ENCODE measurements around the gene LRP2. TPM values are rescaled to one million over a fixed set of nuclear protein-coding genes. Genes with fewer than 3 reads are reported as not detected.

The LRP2 gene
- total and polyA plus RNA-seq, 2 experiments from 2014 or later, result 0.68 to 2.7 TPM

- Histone ChIP-seq H3K79me2 (replicated peaks; ENCODE audit: insufficient read depth) (no peaks in the 10 kb centered on the region), H3K4me1 (ENCODE audit: insufficient read depth) (no peaks in the 10 kb centered on the region), H2AFZ (no peak overlapping the region), H3K27me3 (ENCODE audit: insufficient read depth) (no peaks in the 10 kb centered on the region), H3K27ac (ENCODE audit: low read depth) (no peak overlapping the region), H4K20me1 (replicated peaks; ENCODE audit: insufficient read depth) (no peaks in the 10 kb centered on the region), H3K4me2 (no peak overlapping the region), H3F3A (replicated peaks; ENCODE audit: low read depth) (no peaks in the 10 kb centered on the region), H3K36me3 (ENCODE audit: insufficient read depth) (no peaks in the 10 kb centered on the region), H3K4me3 (no peak overlapping the region), H3K9me2 (ENCODE audit: insufficient read depth) (peaks cover 4% of the 10 kb centered on the region; the same call in 1 of the 2 replicates)
- DNase-seq (ENCODE audit: low spot score) (no peak), ATAC-seq (no peak)
- Mint-ChIP-seq H3K4me1 (no peaks in the 10 kb centered on the region), H3K4me3 (no peak overlapping the region), H3K9me3 (no peaks in the 10 kb centered on the region), H3K36me3 (ENCODE audit: low read depth) (no peaks in the 10 kb centered on the region), H3K27me3 (ENCODE audit: insufficient read depth, low read depth, poor library complexity) (no peaks in the 10 kb centered on the region), H3K27ac (no peak overlapping the region)
- TF ChIP-seq, protein P1, sequence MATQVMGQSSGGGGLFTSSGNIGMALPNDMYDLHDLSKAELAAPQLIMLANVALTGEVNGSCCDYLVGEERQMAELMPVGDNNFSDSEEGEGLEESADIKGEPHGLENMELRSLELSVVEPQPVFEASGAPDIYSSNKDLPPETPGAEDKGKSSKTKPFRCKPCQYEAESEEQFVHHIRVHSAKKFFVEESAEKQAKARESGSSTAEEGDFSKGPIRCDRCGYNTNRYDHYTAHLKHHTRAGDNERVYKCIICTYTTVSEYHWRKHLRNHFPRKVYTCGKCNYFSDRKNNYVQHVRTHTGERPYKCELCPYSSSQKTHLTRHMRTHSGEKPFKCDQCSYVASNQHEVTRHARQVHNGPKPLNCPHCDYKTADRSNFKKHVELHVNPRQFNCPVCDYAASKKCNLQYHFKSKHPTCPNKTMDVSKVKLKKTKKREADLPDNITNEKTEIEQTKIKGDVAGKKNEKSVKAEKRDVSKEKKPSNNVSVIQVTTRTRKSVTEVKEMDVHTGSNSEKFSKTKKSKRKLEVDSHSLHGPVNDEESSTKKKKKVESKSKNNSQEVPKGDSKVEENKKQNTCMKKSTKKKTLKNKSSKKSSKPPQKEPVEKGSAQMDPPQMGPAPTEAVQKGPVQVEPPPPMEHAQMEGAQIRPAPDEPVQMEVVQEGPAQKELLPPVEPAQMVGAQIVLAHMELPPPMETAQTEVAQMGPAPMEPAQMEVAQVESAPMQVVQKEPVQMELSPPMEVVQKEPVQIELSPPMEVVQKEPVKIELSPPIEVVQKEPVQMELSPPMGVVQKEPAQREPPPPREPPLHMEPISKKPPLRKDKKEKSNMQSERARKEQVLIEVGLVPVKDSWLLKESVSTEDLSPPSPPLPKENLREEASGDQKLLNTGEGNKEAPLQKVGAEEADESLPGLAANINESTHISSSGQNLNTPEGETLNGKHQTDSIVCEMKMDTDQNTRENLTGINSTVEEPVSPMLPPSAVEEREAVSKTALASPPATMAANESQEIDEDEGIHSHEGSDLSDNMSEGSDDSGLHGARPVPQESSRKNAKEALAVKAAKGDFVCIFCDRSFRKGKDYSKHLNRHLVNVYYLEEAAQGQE (IDR thresholded peaks at IDR 0.05; ENCODE audit: unreplicated experiment), result no peak
- no peak for TF ChIP-seq CTCF (conservative IDR thresholded peaks at IDR 0.05; ENCODE audit: low read depth in 2 of 2)
- TF ChIP-seq STAT1 (IDR thresholded peaks at IDR 0.05; ENCODE audit: unreplicated experiment), result no peak
- TF ChIP-seq ZNF114 (CRISPR knock-in tag; IDR thresholded peaks at IDR 0.05), result no peak
- TF ChIP-seq JUNB (IDR thresholded peaks at IDR 0.05; ENCODE audit: unreplicated experiment), result no peak
- no peak for TF ChIP-seq NANOG (IDR thresholded peaks at IDR 0.05; ENCODE audit: borderline replicate concordance)
- no peak for TF ChIP-seq EZH2phosphoT487 (IDR thresholded peaks at IDR 0.05; ENCODE audit: unreplicated experiment)
- no peak for TF ChIP-seq CREB1 (CRISPR knock-in tag; IDR thresholded peaks at IDR 0.05; ENCODE audit: low read depth)
Measured at GRCh38 chr2:169208026-169208425, 154.3 kb downstream of the LRP2 start.

- Histone ChIP-seq H3K27ac (ENCODE audit: low read depth) (no peak overlapping the region), H4K20me1 (replicated peaks; ENCODE audit: insufficient read depth) (no peaks in the 10 kb centered on the region), H3K36me3 (ENCODE audit: insufficient read depth) (no peaks in the 10 kb centered on the region), H3K27me3 (ENCODE audit: insufficient read depth) (no peaks in the 10 kb centered on the region), H3F3A (replicated peaks; ENCODE audit: low read depth) (no peaks in the 10 kb centered on the region), H3K4me1 (ENCODE audit: insufficient read depth) (no peaks in the 10 kb centered on the region), H3K79me2 (replicated peaks; ENCODE audit: insufficient read depth) (no peaks in the 10 kb centered on the region), H3K9me2 (ENCODE audit: insufficient read depth) (peaks cover 4% of the 10 kb centered on the region; the same call in 1 of the 2 replicates), H3K4me3 (no peak overlapping the region), H2AFZ (0 out of 2 replicates have a peak overlapping the region, but pooled peaks have one; percentile 28), H3K4me2 (no peak overlapping the region)
- Mint-ChIP-seq H3K27ac (no peak overlapping the region), H3K4me1 (no peaks in the 10 kb centered on the region), H3K27me3 (ENCODE audit: insufficient read depth, low read depth, poor library complexity) (no peaks in the 10 kb centered on the region), H3K36me3 (ENCODE audit: low read depth) (no peaks in the 10 kb centered on the region), H3K9me3 (no peaks in the 10 kb centered on the region), H3K4me3 (no peak overlapping the region)
- ATAC-seq (no peak), DNase-seq (ENCODE audit: low spot score) (no peak)
- no peak for TF ChIP-seq STAT1 (IDR thresholded peaks at IDR 0.05; ENCODE audit: unreplicated experiment)
- TF ChIP-seq NANOG (IDR thresholded peaks at IDR 0.05; ENCODE audit: borderline replicate concordance), result no peak
- TF ChIP-seq EZH2phosphoT487 (IDR thresholded peaks at IDR 0.05; ENCODE audit: unreplicated experiment), result no peak
- TF ChIP-seq ZNF114 (CRISPR knock-in tag; IDR thresholded peaks at IDR 0.05), result no peak
- TF ChIP-seq, protein P2, sequence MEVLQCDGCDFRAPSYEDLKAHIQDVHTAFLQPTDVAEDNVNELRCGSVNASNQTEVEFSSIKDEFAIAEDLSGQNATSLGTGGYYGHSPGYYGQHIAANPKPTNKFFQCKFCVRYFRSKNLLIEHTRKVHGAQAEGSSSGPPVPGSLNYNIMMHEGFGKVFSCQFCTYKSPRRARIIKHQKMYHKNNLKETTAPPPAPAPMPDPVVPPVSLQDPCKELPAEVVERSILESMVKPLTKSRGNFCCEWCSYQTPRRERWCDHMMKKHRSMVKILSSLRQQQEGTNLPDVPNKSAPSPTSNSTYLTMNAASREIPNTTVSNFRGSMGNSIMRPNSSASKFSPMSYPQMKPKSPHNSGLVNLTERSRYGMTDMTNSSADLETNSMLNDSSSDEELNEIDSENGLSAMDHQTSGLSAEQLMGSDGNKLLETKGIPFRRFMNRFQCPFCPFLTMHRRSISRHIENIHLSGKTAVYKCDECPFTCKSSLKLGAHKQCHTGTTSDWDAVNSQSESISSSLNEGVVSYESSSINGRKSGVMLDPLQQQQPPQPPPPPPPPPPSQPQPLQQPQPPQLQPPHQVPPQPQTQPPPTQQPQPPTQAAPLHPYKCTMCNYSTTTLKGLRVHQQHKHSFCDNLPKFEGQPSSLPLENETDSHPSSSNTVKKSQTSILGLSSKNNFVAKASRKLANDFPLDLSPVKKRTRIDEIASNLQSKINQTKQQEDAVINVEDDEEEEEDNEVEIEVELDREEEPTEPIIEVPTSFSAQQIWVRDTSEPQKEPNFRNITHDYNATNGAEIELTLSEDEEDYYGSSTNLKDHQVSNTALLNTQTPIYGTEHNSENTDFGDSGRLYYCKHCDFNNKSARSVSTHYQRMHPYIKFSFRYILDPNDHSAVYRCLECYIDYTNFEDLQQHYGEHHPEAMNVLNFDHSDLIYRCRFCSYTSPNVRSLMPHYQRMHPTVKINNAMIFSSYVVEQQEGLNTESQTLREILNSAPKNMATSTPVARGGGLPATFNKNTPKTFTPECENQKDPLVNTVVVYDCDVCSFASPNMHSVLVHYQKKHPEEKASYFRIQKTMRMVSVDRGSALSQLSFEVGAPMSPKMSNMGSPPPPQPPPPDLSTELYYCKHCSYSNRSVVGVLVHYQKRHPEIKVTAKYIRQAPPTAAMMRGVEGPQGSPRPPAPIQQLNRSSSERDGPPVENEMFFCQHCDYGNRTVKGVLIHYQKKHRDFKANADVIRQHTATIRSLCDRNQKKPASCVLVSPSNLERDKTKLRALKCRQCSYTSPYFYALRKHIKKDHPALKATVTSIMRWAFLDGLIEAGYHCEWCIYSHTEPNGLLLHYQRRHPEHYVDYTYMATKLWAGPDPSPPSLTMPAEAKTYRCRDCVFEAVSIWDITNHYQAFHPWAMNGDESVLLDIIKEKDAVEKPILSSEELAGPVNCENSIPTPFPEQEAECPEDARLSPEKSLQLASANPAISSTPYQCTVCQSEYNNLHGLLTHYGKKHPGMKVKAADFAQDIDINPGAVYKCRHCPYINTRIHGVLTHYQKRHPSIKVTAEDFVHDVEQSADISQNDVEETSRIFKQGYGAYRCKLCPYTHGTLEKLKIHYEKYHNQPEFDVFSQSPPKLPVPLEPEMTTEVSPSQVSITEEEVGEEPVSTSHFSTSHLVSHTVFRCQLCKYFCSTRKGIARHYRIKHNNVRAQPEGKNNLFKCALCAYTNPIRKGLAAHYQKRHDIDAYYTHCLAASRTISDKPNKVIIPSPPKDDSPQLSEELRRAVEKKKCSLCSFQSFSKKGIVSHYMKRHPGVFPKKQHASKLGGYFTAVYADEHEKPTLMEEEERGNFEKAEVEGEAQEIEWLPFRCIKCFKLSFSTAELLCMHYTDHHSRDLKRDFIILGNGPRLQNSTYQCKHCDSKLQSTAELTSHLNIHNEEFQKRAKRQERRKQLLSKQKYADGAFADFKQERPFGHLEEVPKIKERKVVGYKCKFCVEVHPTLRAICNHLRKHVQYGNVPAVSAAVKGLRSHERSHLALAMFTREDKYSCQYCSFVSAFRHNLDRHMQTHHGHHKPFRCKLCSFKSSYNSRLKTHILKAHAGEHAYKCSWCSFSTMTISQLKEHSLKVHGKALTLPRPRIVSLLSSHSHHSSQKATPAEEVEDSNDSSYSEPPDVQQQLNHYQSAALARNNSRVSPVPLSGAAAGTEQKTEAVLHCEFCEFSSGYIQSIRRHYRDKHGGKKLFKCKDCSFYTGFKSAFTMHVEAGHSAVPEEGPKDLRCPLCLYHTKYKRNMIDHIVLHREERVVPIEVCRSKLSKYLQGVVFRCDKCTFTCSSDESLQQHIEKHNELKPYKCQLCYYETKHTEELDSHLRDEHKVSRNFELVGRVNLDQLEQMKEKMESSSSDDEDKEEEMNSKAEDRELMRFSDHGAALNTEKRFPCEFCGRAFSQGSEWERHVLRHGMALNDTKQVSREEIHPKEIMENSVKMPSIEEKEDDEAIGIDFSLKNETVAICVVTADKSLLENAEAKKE (CRISPR knock-in tag; IDR thresholded peaks at IDR 0.05), result no peak
- no peak for TF ChIP-seq EZH2 (IDR thresholded peaks at IDR 0.05; ENCODE audit: low read depth, unreplicated experiment)
- TF ChIP-seq CREB1 (CRISPR knock-in tag; IDR thresholded peaks at IDR 0.05; ENCODE audit: low read depth), result no peak
Measured at GRCh38 chr2:169205176-169205575, 157.2 kb downstream of the LRP2 start.

Data from GM23338 (cell line).